LHCN-M2 (cell line): ENCODE data around the gene RAB9A. TPM values are rescaled to one million over a fixed set of nuclear protein-coding genes. Genes with fewer than 3 reads are reported as not detected.

ENCODE experiments used
- DNase-seq: peaks from one replicate; pipeline ENCODE4 v3.0.0-alpha.2; 2012; ENCODE audit warnings: low read depth
- total RNA-seq: library from RNA; depleted of rRNA; stranded (reverse); fragments of >200 nt; gene quantifications from 2 replicates; pipeline ENCODE4 v1.2.3, GENCODE V29; 2014; rRNA removed

The RAB9A gene
- total RNA-seq, 1 experiment from 2014 or later: 32.2 TPM

- DNase-seq: peak; percentile 50
These were observed 58.9 kb downstream of the RAB9A start for GRCh38 chrX:13747836-13748235.

GRCh38 chrX:13748486-13748885, 59.6 kb downstream of the RAB9A start:
- no peak for DNase-seq

GRCh38 chrX:13750204-13750603, 61.3 kb downstream of the RAB9A start:
- DNase-seq: no peak

GRCh38 chrX:13750812-13751211, 61.9 kb downstream of the RAB9A start:
- DNase-seq: no peak

- no peak for DNase-seq
These were observed 63.2 kb downstream of the RAB9A start for GRCh38 chrX:13752141-13752540.

GRCh38 chrX:13752646-13753045, 63.7 kb downstream of the RAB9A start:
- no peak for DNase-seq

- DNase-seq: no peak
These were observed 65.8 kb downstream of the RAB9A start for GRCh38 chrX:13754765-13755164.

GRCh38 chrX:13755254-13755653, 66.3 kb downstream of the RAB9A start:
- DNase-seq: no peak

GRCh38 chrX:13756381-13756780, 67.5 kb downstream of the RAB9A start:
- no peak for DNase-seq

GRCh38 chrX:13759152-13759718, 70.3 kb downstream of the RAB9A start:
- no peak for DNase-seq

Other genes starting within 250 kb of the RAB9A start
- gene EGFL6, start 119.5 kb upstream of the RAB9A start, total RNA-seq: not detected in 2 replicates
- gene TCEANC, start 36.0 kb upstream of the RAB9A start, total RNA-seq: 1.4 and 2.0 TPM in 2 replicates
- gene TRAPPC2, start 45.5 kb downstream of the RAB9A start, total RNA-seq: 11.5 TPM in 2 replicates
- gene OFD1, start 45.6 kb downstream of the RAB9A start, total RNA-seq: 5.8 and 7.3 TPM in 2 replicates
- gene GPM6B, start 128.0 kb downstream of the RAB9A start, total RNA-seq: 4.4 and 14.4 TPM in 2 replicates